Neural cell (in vitro differentiated cells): ENCODE measurements around the gene RSAD1. TPM values are rescaled to one million over a fixed set of nuclear protein-coding genes. Genes with fewer than 3 reads are reported as not detected.

Source experiments
- H2AFZ ChIP-seq: fragments of 200-600, 300-800 bp; sonication (generic), shearing (Covaris generic); 2 replicates; pipeline ENCODE4 v1.6.0; 2014; ENCODE audit warnings: low read depth, mild to moderate bottlenecking, antibody characterized with exemption, low read length, moderate library complexity
- H3F3A ChIP-seq: fragments of 200-600 bp; shearing (Covaris generic); 2 replicates; pipeline ENCODE4 v1.6.1; 2016; ENCODE audit warnings: mild to moderate bottlenecking, moderate library complexity, mixed read lengths, antibody characterized with exemption, low read length; ENCODE audit not compliant: insufficient read depth, poor library complexity, severe bottlenecking
- H3K27ac ChIP-seq: fragments of 200-600, 300-800 bp; sonication (generic), shearing (Covaris generic); 2 replicates; pipeline ENCODE4 v1.5.1; 2014; ENCODE audit warnings: mild to moderate bottlenecking, low read length, moderate library complexity
- H3K27me3 ChIP-seq: fragments of 300-800, 200-600 bp; sonication (generic), shearing (Covaris generic); 2 replicates; pipeline ENCODE4 v1.6.0; 2014; ENCODE audit warnings: mild to moderate bottlenecking, low read depth, low read length, moderate library complexity; ENCODE audit not compliant: insufficient read depth
- H3K36me3 ChIP-seq: fragments of 300-800, 200-600 bp; sonication (generic), shearing (Covaris generic); 2 replicates; pipeline ENCODE4 v1.5.1; 2014; ENCODE audit warnings: mild to moderate bottlenecking, antibody characterized with exemption, low read length, moderate library complexity; ENCODE audit not compliant: insufficient read depth
- H3K4me2 ChIP-seq: fragments of 300-800, 200-600 bp; sonication (generic), shearing (Covaris generic); 2 replicates; pipeline ENCODE4 v1.6.0; 2014; ENCODE audit warnings: mild to moderate bottlenecking, low read length
- H3K4me3 ChIP-seq: fragments of 300-800, 200-600 bp; sonication (generic), shearing (Covaris generic); 2 replicates; pipeline ENCODE4 v1.5.1; 2014; ENCODE audit warnings: mild to moderate bottlenecking, low read length, moderate library complexity
- H3K79me2 ChIP-seq: fragments of 200-600 bp; shearing (Covaris generic); replicated peaks from 2 replicates; pipeline ENCODE4 v1.6.0; 2014; ENCODE audit warnings: mild to moderate bottlenecking, low read length, moderate library complexity; ENCODE audit not compliant: insufficient read depth
- H3K9ac ChIP-seq: fragments of 300-800, 200-600 bp; sonication (generic), shearing (Covaris generic); 2 replicates; pipeline ENCODE4 v1.6.1; 2016; ENCODE audit warnings: mild to moderate bottlenecking, low read length, mixed read lengths
- H3K9me2 ChIP-seq: fragments of 200-600 bp; shearing (Covaris generic); 2 replicates; pipeline ENCODE4 v1.6.1; 2016; ENCODE audit warnings: mild to moderate bottlenecking, low read length, mixed read lengths; ENCODE audit not compliant: insufficient read depth
- H3K9me3 ChIP-seq: fragments of 200-600, 300-800 bp; sonication (generic), shearing (Covaris generic); 2 replicates; pipeline ENCODE4 v1.6.1; 2016; ENCODE audit warnings: mild to moderate bottlenecking, mixed run types, low read length, moderate library complexity, mixed read lengths
- H4K20me1 ChIP-seq: fragments of 200-600 bp; shearing (Covaris generic); 2 replicates; pipeline ENCODE4 v1.6.1; 2016; ENCODE audit warnings: mild to moderate bottlenecking, mixed run types; ENCODE audit not compliant: insufficient read depth
- EP300 ChIP-seq: fragments of 450-650 bp; conservative IDR thresholded peaks from 2 replicates; pipeline ENCODE4 v1.6.1; 2014; ENCODE audit warnings: antibody characterized with exemption, mild to moderate bottlenecking, moderate library complexity; ENCODE audit not compliant: poor library complexity, severe bottlenecking
- EZH2 ChIP-seq: fragments of 200-600, 300-800 bp; shearing (Covaris generic), sonication (generic); IDR thresholded peaks from 2 replicates; pipeline ENCODE4 v1.6.1; 2014; ENCODE audit warnings: antibody characterized with exemption, low read length, borderline replicate concordance, mild to moderate bottlenecking; ENCODE audit not compliant: insufficient read depth, poor library complexity, severe bottlenecking
- MXI1 ChIP-seq: fragments of 450-650 bp; conservative IDR thresholded peaks from 2 replicates; pipeline ENCODE4 v1.6.1; 2014; ENCODE audit warnings: antibody characterized with exemption, mild to moderate bottlenecking; ENCODE audit not compliant: poor library complexity, severe bottlenecking
- POLR2AphosphoS5 ChIP-seq: IDR thresholded peaks from 2 replicates; pipeline ENCODE4 v1.6.1; 2012
- RAD21 ChIP-seq: fragments of 450-650 bp; conservative IDR thresholded peaks from 2 replicates; pipeline ENCODE4 v1.6.1; 2014; ENCODE audit warnings: antibody characterized with exemption, mild to moderate bottlenecking, moderate library complexity
- SMC3 ChIP-seq: fragments of 450-650 bp; conservative IDR thresholded peaks from 2 replicates; pipeline ENCODE4 v1.6.1; 2014; ENCODE audit warnings: antibody characterized with exemption, mild to moderate bottlenecking, moderate library complexity; ENCODE audit not compliant: poor library complexity
- TAF1 ChIP-seq: IDR thresholded peaks from 2 replicates; pipeline ENCODE4 v1.6.1; 2012; ENCODE audit warnings: low read depth
- polyA plus RNA-seq: library from polyadenylated mRNA; depleted of rRNA; stranded (reverse); fragments of >200 nt; gene quantifications from 2 replicates; pipeline ENCODE4 v1.2.3, GENCODE V29; 2014
- TF ChIP-seq, protein P1 (sequence below): IDR thresholded peaks from 2 replicates; pipeline ENCODE4 v1.6.1; 2012; ENCODE audit warnings: borderline replicate concordance
- TF ChIP-seq, protein P2 (sequence below): fragments of 450-650 bp; IDR thresholded peaks from 2 replicates; pipeline ENCODE4 v1.5.1; 2014; ENCODE audit warnings: antibody characterized with exemption, mild to moderate bottlenecking, moderate library complexity; ENCODE audit not compliant: poor library complexity, severe bottlenecking

Gene RSAD1
- polyA plus RNA-seq, 1 donor from 2014 or later: 61.9 TPM

DNA sequence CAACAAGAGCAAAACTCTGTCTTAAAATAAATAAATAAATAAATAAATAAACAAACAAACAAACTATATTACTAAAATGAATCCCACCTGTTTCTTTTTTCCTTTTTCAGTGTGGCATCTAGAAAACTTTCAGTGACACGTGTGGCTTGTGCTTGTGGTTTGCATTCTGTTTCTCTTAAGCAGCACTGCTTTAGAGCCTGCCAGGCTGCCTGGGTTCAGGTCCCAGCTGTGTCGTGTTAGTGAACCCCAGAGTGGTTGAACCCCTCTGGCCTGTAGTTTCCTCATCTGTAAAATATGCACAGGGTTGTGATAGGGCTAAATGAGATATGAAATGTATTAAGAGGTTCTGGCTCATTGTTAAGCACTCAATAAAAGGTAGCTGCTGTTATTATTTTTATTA is 41.8 kb downstream of the RSAD1 start:
- no peaks in the 10 kb centered on the region for H3K9me2 ChIP-seq
- no peak overlapping the region for H3K27ac ChIP-seq
- no peaks in the 10 kb centered on the region for H3F3A ChIP-seq
- no peaks in the 10 kb centered on the region for H3K27me3 ChIP-seq
- no peak overlapping the region for H3K4me2 ChIP-seq
- TF ChIP-seq, protein P1, sequence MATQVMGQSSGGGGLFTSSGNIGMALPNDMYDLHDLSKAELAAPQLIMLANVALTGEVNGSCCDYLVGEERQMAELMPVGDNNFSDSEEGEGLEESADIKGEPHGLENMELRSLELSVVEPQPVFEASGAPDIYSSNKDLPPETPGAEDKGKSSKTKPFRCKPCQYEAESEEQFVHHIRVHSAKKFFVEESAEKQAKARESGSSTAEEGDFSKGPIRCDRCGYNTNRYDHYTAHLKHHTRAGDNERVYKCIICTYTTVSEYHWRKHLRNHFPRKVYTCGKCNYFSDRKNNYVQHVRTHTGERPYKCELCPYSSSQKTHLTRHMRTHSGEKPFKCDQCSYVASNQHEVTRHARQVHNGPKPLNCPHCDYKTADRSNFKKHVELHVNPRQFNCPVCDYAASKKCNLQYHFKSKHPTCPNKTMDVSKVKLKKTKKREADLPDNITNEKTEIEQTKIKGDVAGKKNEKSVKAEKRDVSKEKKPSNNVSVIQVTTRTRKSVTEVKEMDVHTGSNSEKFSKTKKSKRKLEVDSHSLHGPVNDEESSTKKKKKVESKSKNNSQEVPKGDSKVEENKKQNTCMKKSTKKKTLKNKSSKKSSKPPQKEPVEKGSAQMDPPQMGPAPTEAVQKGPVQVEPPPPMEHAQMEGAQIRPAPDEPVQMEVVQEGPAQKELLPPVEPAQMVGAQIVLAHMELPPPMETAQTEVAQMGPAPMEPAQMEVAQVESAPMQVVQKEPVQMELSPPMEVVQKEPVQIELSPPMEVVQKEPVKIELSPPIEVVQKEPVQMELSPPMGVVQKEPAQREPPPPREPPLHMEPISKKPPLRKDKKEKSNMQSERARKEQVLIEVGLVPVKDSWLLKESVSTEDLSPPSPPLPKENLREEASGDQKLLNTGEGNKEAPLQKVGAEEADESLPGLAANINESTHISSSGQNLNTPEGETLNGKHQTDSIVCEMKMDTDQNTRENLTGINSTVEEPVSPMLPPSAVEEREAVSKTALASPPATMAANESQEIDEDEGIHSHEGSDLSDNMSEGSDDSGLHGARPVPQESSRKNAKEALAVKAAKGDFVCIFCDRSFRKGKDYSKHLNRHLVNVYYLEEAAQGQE: no peak
- TF ChIP-seq SMC3 (no peak), POLR2AphosphoS5 (no peak), TAF1 (no peak), RAD21 (no peak), EP300 (no peak), MXI1 (no peak), EZH2 (no peak)
- TF ChIP-seq, protein P2, sequence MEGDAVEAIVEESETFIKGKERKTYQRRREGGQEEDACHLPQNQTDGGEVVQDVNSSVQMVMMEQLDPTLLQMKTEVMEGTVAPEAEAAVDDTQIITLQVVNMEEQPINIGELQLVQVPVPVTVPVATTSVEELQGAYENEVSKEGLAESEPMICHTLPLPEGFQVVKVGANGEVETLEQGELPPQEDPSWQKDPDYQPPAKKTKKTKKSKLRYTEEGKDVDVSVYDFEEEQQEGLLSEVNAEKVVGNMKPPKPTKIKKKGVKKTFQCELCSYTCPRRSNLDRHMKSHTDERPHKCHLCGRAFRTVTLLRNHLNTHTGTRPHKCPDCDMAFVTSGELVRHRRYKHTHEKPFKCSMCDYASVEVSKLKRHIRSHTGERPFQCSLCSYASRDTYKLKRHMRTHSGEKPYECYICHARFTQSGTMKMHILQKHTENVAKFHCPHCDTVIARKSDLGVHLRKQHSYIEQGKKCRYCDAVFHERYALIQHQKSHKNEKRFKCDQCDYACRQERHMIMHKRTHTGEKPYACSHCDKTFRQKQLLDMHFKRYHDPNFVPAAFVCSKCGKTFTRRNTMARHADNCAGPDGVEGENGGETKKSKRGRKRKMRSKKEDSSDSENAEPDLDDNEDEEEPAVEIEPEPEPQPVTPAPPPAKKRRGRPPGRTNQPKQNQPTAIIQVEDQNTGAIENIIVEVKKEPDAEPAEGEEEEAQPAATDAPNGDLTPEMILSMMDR: no peak
- no peak overlapping the region for H2AFZ ChIP-seq
- no peaks in the 10 kb centered on the region for H3K9me3 ChIP-seq
- H3K4me3 ChIP-seq: no peak overlapping the region
- no peaks in the 10 kb centered on the region for H3K36me3 ChIP-seq
- no peaks in the 10 kb centered on the region for H4K20me1 ChIP-seq
- H3K79me2 ChIP-seq: no peaks in the 10 kb centered on the region
- H3K9ac ChIP-seq: no peak overlapping the region

DNA sequence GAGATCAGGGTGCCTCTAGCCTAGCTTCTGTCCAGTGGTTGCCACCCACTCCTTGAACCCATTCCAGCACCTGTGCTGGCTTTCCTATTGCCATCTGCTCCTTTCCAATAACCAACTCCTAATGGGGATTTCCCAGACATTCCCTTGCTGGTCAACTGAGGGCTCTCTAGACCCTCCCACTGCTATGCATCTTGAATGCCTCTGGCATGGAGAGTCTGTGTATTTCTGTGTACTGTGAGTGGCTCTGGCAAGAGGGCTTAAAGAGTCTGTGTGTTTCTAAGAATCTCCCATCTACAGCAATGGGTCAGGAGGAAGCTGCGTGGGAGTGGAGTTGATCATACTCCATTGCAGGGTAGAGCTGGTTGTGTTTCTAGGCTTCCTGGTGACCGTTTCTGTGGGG is 42.9 kb downstream of the RSAD1 start:
- Histone ChIP-seq H3K9ac (no peak overlapping the region), H3K4me3 (no peak overlapping the region), H3K79me2 (no peaks in the 10 kb centered on the region), H3K9me3 (no peaks in the 10 kb centered on the region), H3K4me2 (no peak overlapping the region), H3K36me3 (no peaks in the 10 kb centered on the region), H2AFZ (no peak overlapping the region), H3K27me3 (no peaks in the 10 kb centered on the region), H4K20me1 (no peaks in the 10 kb centered on the region), H3F3A (no peaks in the 10 kb centered on the region), H3K9me2 (no peaks in the 10 kb centered on the region), H3K27ac (no peak overlapping the region)
- TF ChIP-seq SMC3 (no peak), RAD21 (no peak), EP300 (no peak), EZH2 (no peak), POLR2AphosphoS5 (no peak), MXI1 (no peak), TAF1 (no peak)
- TF ChIP-seq, protein P1: no peak
- TF ChIP-seq, protein P2: no peak
